NCI-H146 (cell line): ENCODE data around the gene WDR27.
A peak's percentile ranks its signal among the peaks of the same experiment; 100 is the strongest.
"Not testable (repeated sequence)": the region's sequence is repeated elsewhere in the genome, so short reads cannot be mapped to it uniquely, and the experiment has no call there.

ENCODE experiments used
- DNase-seq: peaks from one replicate; lab custom pipeline; 2025; lab: John Stamatoyannopoulos, UW

Gene WDR27

DNA sequence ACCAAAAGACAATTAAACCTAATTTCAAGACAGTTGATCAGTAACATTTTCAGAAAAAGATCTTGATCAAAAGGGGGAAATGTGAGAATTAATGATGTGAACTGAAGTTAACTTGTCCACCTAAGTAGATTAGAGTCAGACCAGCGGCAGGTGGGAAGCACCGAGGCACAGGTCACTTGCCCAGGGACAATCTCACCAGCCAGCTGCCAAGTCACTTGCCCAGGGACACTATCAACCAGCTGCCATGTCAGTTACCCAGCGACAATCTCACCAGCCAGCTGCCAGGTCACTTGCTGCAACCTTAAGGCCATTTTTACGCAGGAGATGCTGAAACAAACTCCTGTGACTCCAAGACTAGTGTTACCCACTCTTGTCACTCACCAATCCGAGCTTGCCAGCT is 260.5 kb downstream of the WDR27 start:
- DNase-seq, result no peak

DNA sequence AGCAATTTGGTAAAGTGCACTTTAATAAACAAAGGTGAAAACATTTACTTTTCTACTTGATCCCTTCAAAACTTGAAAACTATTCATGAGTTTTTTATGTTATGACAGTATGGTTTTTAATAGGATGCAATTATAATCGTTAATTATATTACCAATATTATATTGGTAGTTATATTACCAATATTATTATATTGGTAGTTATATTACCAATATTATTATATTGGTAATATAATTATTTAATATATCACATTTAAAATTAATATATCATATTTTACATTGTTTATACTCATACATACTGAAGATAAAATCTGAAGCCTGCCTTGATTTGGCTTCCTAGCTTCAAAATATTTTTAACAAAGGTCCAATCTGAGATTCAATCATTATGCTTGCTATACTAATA is 262.1 kb downstream of the WDR27 start:
- DNase-seq, result no peak

DNA sequence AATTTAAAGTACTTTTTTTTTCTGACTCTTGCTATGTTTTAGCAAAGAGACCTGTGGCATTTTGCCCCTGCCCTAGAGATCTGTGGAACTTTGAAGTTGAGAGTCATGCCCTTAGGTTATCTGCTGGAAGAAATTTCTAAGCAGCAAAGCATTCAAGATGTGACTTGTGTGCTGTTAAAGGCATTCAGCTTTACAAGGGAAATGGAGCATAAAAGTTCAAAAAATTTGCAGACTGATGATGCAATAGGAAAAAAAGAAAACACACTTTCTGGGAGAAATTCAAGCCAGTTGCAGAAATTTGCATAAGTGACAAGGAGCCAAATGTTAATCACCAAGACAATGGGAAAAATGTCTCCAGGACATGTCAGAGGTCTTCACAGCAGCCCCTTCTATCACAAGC is 267.3 kb downstream of the WDR27 start:
- DNase-seq, result not testable (repeated sequence)

GRCh38 chr6:169429001-169429400 is 272.8 kb downstream of the WDR27 start:
- DNase-seq, result no peak

GRCh38 chr6:169428532-169428931 is 273.3 kb downstream of the WDR27 start:
- DNase-seq, result peak; percentile 74

GRCh38 chr6:169427856-169428255 is 274.0 kb downstream of the WDR27 start:
- DNase-seq, result no peak

GRCh38 chr6:169426611-169427010 is 275.2 kb downstream of the WDR27 start:
- peak; percentile 84 for DNase-seq

- no peak for DNase-seq
Measured at GRCh38 chr6:169425628-169426370, 276.0 kb downstream of the WDR27 start.

GRCh38 chr6:169424821-169425240 is 277.0 kb downstream of the WDR27 start:
- DNase-seq, result no peak

DNA sequence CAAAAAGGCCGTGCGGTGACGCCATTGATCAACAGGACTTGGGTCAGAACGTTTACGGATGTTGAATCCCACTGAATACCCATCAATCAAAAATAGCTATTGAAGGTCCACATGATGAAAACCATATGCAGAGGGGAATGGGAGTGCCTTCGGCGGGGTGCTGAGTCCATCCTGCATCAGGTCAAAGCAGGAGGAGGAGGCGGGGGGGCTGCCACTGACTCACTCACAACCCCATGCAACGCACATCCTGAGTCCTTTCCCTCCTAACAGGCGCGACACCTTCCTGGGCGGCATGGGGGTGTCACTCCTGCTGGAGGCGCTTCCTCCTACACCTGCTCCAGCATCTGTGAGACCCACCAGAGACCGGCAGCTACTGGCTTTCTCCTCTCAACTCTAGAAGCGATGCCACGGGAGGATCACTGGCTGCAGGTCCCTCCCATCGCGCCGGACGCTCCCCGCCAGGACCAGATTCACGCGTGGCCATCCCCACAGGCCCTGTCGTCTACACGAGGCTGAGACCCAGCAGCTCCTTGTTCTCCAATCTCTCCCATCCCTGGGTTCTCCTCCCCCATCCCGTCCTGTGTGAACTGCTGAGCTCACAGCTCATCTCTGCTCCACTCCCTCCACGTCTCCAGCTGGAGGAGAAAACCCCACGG is 277.6 kb downstream of the WDR27 start:
- no peak for DNase-seq

DNA sequence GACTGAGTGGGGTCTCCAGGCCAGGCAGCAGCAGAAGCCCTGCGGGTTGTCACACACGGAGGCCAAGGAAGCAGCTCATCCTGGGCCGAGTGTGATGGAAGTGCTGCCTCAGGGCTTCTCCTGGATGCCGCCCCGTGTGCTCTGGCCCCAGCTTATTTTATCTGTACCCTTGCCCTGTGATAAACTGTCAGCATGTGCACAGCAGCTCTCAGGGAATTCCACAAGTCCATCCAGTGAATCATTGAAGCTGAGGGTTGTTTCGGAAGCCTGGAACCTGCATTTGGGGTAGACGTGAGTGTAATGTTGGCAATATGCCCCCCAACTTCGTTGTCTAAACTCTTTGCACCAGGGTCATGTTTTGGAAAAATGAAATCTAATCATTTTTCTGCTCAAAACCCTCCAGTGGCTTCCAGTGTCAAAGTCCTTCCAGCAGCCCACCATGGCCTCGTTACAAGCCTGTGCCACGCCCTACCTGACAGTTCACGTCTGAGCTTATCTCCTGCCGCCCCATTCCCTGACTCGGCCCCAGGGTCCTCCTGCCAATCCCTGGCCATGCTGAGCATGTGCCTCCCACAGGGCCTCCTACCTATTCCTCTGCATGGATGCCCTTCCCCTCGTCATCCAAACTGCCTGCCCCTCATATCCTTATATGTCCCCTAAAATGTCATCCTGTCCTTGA is 280.1 kb downstream of the WDR27 start:
- DNase-seq, result no peak

- DNase-seq, result peak; percentile 18
Measured at GRCh38 chr6:169420912-169421543, 280.8 kb downstream of the WDR27 start.

DNA sequence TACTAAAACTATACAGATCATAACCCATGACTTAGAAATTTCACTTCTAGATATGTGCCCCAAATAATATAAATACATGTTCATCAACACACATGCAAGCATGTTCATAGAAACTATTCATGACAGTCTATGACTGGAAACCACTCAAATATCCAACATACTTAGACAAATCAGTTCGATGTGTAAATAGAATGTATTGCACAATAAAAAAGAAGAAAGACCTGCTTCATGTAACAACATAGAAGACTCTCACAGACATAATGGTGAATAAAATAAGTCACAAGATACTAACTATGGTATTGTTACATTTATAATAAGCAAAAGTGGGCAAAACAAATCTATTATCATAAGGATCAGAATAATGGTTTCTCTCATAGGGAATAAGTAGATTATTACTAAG is 284.7 kb downstream of the WDR27 start:
- DNase-seq, result no peak

GRCh38 chr6:169416249-169416648 is 285.6 kb downstream of the WDR27 start:
- DNase-seq, result no peak

- DNase-seq, result no peak
Measured at GRCh38 chr6:169415179-169415578, 286.6 kb downstream of the WDR27 start.

- no peak for DNase-seq
Measured at GRCh38 chr6:169411722-169412121, 290.1 kb downstream of the WDR27 start.

DNA sequence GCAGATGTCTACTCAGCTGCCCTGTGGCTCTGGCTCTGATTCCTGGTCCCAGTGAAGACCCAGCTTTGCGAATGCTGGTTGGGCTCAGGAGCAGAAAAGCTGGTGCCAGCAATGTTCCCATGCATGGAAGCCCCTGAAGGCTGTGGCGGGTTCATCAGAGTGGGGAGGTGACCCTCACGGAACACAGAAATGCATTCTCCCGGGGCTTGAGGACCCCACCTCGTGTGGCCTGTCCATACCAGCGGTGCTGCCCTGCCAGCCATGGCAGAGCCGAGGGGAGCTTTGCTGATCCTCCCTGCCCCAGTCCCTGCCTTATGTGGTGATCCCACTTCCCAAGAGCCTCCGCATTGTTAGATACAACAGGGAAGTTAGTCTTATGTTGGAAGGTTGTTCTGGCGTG is 290.5 kb downstream of the WDR27 start:
- no peak for DNase-seq

- no peak for DNase-seq
Measured at GRCh38 chr6:169409742-169410312, 292.0 kb downstream of the WDR27 start.

- DNase-seq, result no peak
Measured at GRCh38 chr6:169407325-169407724, 294.5 kb downstream of the WDR27 start.
